Measurements from ENCODE around the gene ORAI2. TPM values are rescaled to one million over a fixed set of nuclear protein-coding genes. Genes with fewer than 3 reads are reported as not detected.

Gene ORAI2
- total RNA-seq, 1 donor from 2014 or later: 29.7 TPM

- intact Hi-C loops (cut with DNase I): no loop called here
- no peaks in the 10 kb centered on the region for H3K9me3 ChIP-seq
- H3K4me1 ChIP-seq: no peaks in the 10 kb centered on the region
- H3K4me3 ChIP-seq: no peak overlapping the region
- no peak for TF ChIP-seq CTCF (IDR thresholded peaks at IDR 0.05)
- DNase-seq (no peak), ATAC-seq (no peak)
- no peaks in the 10 kb centered on the region for H3K27me3 ChIP-seq (ENCODE audit: low read depth)
- no peak overlapping the region for H3K27ac ChIP-seq
- peaks cover 100% of the 10 kb centered on the region for H3K36me3 ChIP-seq
Observed at GRCh38 chr7:102409340-102409739, 24.0 kb upstream of the ORAI2 start.

- Histone ChIP-seq H3K4me1 (no peaks in the 10 kb centered on the region), H3K27ac (no peak overlapping the region), H3K4me3 (no peak overlapping the region), H3K27me3 (ENCODE audit: low read depth) (no peaks in the 10 kb centered on the region), H3K36me3 (peaks cover 100% of the 10 kb centered on the region), H3K9me3 (no peaks in the 10 kb centered on the region)
- no peak for TF ChIP-seq CTCF (IDR thresholded peaks at IDR 0.05)
- no peak for DNase-seq
- intact Hi-C loops (cut with DNase I): no loop called here
- no peak for ATAC-seq
Observed at GRCh38 chr7:102410123-102410522, 23.3 kb upstream of the ORAI2 start.

GRCh38 chr7:102410918-102411317 lies 22.5 kb upstream of the ORAI2 start:
- ATAC-seq: no peak
- Histone ChIP-seq H3K4me1 (peaks cover 2% of the 10 kb centered on the region), H3K36me3 (peaks cover 98% of the 10 kb centered on the region), H3K4me3 (no peak overlapping the region), H3K9me3 (no peaks in the 10 kb centered on the region), H3K27me3 (ENCODE audit: low read depth) (no peaks in the 10 kb centered on the region), H3K27ac (no peak overlapping the region)
- TF ChIP-seq CTCF (IDR thresholded peaks at IDR 0.05): no peak
- intact Hi-C loops (cut with DNase I): no loop called here
- DNase-seq: no peak

GRCh38 chr7:102412548-102412947 lies 20.8 kb upstream of the ORAI2 start:
- Histone ChIP-seq H3K4me1 (peaks cover 7% of the 10 kb centered on the region), H3K27ac (no peak overlapping the region), H3K4me3 (no peak overlapping the region), H3K9me3 (no peaks in the 10 kb centered on the region), H3K27me3 (ENCODE audit: low read depth) (no peaks in the 10 kb centered on the region), H3K36me3 (peaks cover 95% of the 10 kb centered on the region)
- DNase-seq (no peak), ATAC-seq (peak in 1 of 2 donors; percentile 54)
- TF ChIP-seq CTCF (IDR thresholded peaks at IDR 0.05): peak; percentile 38
- intact Hi-C loops (cut with DNase I): no loop called here

- intact Hi-C loops (cut with DNase I): no loop called here
- no peaks in the 10 kb centered on the region for H3K27me3 ChIP-seq (ENCODE audit: low read depth)
- no peak for ATAC-seq
- no peak overlapping the region for H3K4me3 ChIP-seq
- no peak for TF ChIP-seq CTCF (IDR thresholded peaks at IDR 0.05)
- no peak overlapping the region for H3K27ac ChIP-seq
- no peak for DNase-seq
- peaks cover 95% of the 10 kb centered on the region for H3K36me3 ChIP-seq
- no peaks in the 10 kb centered on the region for H3K9me3 ChIP-seq
- H3K4me1 ChIP-seq: peaks cover 7% of the 10 kb centered on the region
Observed at GRCh38 chr7:102413091-102413490, 20.3 kb upstream of the ORAI2 start.

- H3K9me3 ChIP-seq: no peaks in the 10 kb centered on the region
- intact Hi-C loops (cut with DNase I): no loop called here
Observed at GRCh38 chr7:102413611-102414010, 19.8 kb upstream of the ORAI2 start.

More at GRCh38 chr7:102413611-102414010, 19.8 kb upstream of the ORAI2 start:
- no peak for ATAC-seq
- no peak overlapping the region for H3K27ac ChIP-seq
- no peak for TF ChIP-seq CTCF (IDR thresholded peaks at IDR 0.05)
- no peak for DNase-seq
- H3K36me3 ChIP-seq: peaks cover 95% of the 10 kb centered on the region
- peaks cover 7% of the 10 kb centered on the region for H3K4me1 ChIP-seq
- no peak overlapping the region for H3K4me3 ChIP-seq
- no peaks in the 10 kb centered on the region for H3K27me3 ChIP-seq (ENCODE audit: low read depth)

Measured in lower lobe of right lung (tissue), 2 donors.